HEK293 (cell line): ENCODE results near the gene BTRC.

Experiments used
- CTCF ChIP-seq: fragments of 450-650 bp; formaldehyde crosslinking; IDR thresholded peaks from 2 replicates; pipeline ENCODE4 v1.5.1; 2016; ENCODE audit warnings: missing biosample characterization, missing genetic modification characterization
- MYNN ChIP-seq: fragments of 450-650 bp; formaldehyde crosslinking; IDR thresholded peaks from 2 replicates; pipeline ENCODE4 v1.5.1; 2016; ENCODE audit warnings: missing biosample characterization, missing genetic modification characterization, borderline replicate concordance
- ZBTB44 ChIP-seq: fragments of 450-650 bp; IDR thresholded peaks from 2 replicates; pipeline ENCODE4 v1.5.1; 2018; ENCODE audit warnings: missing biosample characterization, mild to moderate bottlenecking, missing genetic modification characterization
- ZNF302 ChIP-seq: fragments of 450-650 bp; formaldehyde crosslinking; IDR thresholded peaks from 2 replicates; pipeline ENCODE4 v1.5.1; 2016; ENCODE audit warnings: missing biosample characterization, missing genetic modification characterization, low read depth

GRCh38 chr10:101562231-101562630 is 208.3 kb downstream of the BTRC start:
- TF ChIP-seq CTCF (no peak), ZBTB44 (no peak), ZNF302 (tag by site-specific recombination) (no peak), MYNN (no peak)
